Testis (tissue), 3 donors: Measurements from ENCODE around the gene PIN4. TPM values are rescaled to one million over a fixed set of nuclear protein-coding genes. Genes with fewer than 3 reads are reported as not detected.

Experiments
- DNase-seq: peaks from one replicate; pipeline ENCODE4 v3.0.0-alpha.2; 2019
- H3K27ac ChIP-seq, 2 donors: fragments of 200-600 bp; sonication (generic); one replicate each; pipeline ENCODE4 v1.5.1; 2019
- H3K27me3 ChIP-seq: fragments of 200-600 bp; sonication (generic); one replicate; pipeline ENCODE4 v1.5.1; 2019
- H3K36me3 ChIP-seq: fragments of 200-600 bp; sonication (generic); one replicate; pipeline ENCODE4 v1.5.1; 2017; ENCODE audit warnings: low read depth; ENCODE audit errors: missing control alignments
- H3K4me1 ChIP-seq: fragments of 200-600 bp; sonication (generic); one replicate; pipeline ENCODE4 v1.5.1; 2019
- H3K4me3 ChIP-seq, 2 donors: fragments of 200-600 bp; sonication (generic); one replicate each; pipeline ENCODE4 v1.5.1; 2017 to 2019
- H3K9me3 ChIP-seq: fragments of 200-600 bp; sonication (generic); one replicate; pipeline ENCODE4 v1.5.1; 2017
- POLR2A ChIP-seq: fragments of 450-650 bp; IDR thresholded peaks from one replicate; pipeline ENCODE4 v1.6.1; 2017; ENCODE audit warnings: antibody characterized with exemption, mild to moderate bottlenecking, moderate library complexity
- WGBS, 2 donors: methylation state at CpG; one replicate each; pipeline ENCODE4 v1.1.5; 2018; 5-methylcytosine and 5-hydroxymethylcytosine counted together
- intact Hi-C: fragments of 100-400 bp; cut with DNase I; formaldehyde crosslinking; loops from one replicate; pipeline ENCODE4 v1.15.1; 2023; ENCODE audit warnings: low total_unique reads
- polyA plus RNA-seq: library from polyadenylated mRNA; stranded (reverse); fragments of 350-450 nt; fragmentation: Illumina TruSeq; extraction: RNeasy Lipid Tissue Mini Kit (QIAGEN cat#74804); gene quantifications from one replicate; pipeline ENCODE4 v1.2.3, GENCODE V29; 2014; ENCODE audit warnings: low read depth, low replicate concordance; ENCODE audit not compliant: insufficient read depth
- total RNA-seq, 2 donors: library from RNA; depleted of rRNA; stranded (reverse); fragments of >200 nt; gene quantifications; one replicate each; pipeline ENCODE4 v1.2.3, GENCODE V29; 2016
- TF ChIP-seq, protein P1 (sequence below), 3 experiments: fragments of 450-650 bp in 2 of 3; fragments of 200-600 bp in 1 of 3; sonication (generic) in 1 of 3; IDR thresholded peaks; one replicate each; pipeline ENCODE4 v1.5.1; 2016 to 2019; ENCODE audit warnings: antibody characterized with exemption in 3 of 3, mild to moderate bottlenecking in 2 of 3, moderate library complexity in 1 of 3

The PIN4 gene
- total and polyA plus RNA-seq, 3 donors from 2014 or later, result 8.2 to 8.7 (median 8.2) TPM

DNA sequence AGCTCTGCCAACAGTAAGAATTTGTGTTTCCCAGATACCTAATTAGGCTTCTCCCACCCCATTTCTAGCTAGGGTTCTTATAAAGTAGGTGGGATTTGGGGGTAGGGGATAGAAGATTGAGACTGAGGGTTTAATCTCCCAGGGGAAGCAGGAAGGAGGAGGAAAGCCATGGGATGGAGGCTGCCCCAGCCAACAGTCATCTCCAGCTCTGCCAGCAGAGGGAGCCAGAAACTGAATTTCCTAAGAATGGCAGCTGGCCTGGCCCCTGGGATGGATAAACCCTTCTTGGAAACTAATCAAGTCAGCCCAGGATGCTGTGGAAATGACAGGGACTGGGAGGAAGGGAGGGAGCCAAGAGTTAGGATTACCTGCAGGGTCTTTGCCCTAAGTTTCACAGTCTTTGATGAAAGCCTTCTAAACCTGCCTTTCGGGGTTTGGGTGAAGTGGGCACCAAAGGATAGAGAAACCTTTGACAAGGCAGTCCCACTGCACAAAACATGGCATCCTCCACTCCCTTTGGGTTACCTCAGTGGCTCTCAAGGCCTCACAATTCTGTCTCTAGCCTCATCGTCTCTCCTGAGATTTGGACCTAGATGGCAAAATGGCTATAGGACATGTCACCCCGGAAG is 64.0 kb downstream of the PIN4 start:
- DNase-seq, result peak; percentile 66
- no peaks in the 10 kb centered on the region for H3K9me3 ChIP-seq
- no peak overlapping the region for H3K4me3 ChIP-seq
- H3K27ac ChIP-seq, result no peak overlapping the region
- H3K27me3 ChIP-seq, result no peaks in the 10 kb centered on the region
- no peak for TF ChIP-seq POLR2A
- TF ChIP-seq, protein P1, sequence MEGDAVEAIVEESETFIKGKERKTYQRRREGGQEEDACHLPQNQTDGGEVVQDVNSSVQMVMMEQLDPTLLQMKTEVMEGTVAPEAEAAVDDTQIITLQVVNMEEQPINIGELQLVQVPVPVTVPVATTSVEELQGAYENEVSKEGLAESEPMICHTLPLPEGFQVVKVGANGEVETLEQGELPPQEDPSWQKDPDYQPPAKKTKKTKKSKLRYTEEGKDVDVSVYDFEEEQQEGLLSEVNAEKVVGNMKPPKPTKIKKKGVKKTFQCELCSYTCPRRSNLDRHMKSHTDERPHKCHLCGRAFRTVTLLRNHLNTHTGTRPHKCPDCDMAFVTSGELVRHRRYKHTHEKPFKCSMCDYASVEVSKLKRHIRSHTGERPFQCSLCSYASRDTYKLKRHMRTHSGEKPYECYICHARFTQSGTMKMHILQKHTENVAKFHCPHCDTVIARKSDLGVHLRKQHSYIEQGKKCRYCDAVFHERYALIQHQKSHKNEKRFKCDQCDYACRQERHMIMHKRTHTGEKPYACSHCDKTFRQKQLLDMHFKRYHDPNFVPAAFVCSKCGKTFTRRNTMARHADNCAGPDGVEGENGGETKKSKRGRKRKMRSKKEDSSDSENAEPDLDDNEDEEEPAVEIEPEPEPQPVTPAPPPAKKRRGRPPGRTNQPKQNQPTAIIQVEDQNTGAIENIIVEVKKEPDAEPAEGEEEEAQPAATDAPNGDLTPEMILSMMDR (IDR thresholded peaks at IDR 0.05), result peak; percentile 34 to 39 (median 37)
- 100% methylated on average over 2 of the region's 3 CpGs; no CpG with 5 or more reads in 1 of the 2 donors for WGBS, 2 donors
- no peaks in the 10 kb centered on the region for H3K4me1 ChIP-seq
- intact Hi-C loops, result no loop called here
- H3K36me3 ChIP-seq, result no peaks in the 10 kb centered on the region

DNA sequence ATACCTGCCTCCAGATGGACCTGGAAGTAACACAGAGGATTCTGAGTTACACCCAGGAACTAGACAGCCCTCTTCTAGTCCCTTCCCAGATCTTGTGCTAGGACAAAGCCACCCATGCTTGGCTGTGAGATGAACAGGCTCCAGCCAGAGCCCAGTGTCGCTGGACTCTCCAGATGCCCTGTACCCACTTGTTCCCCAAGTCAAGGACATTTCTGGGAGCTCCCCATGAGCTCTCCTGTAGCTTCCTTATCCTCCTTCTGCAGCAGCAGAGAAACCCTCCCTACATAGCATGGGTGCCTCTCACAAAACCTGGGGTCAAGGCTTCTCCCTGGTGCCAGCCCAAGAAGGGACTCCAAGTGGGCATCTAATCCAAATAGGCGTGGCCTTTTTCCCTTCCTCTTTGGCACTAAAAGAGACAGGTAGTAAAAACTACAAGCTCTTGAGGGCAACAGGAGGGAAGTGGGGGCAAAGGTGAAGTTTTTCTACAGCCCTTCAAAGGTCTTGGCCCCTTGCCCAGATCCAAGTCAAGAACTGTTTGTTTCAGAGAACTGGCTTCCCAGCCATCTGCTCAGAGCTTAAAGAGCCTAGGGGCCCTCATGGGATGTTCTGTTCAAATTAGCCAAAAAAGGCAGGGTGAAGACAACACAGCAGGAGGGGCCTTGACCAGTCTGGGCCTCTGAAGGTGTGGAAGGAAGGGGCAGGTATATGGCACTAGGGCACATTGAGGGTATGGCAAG is 65.8 kb downstream of the PIN4 start:
- H3K9me3 ChIP-seq, result no peaks in the 10 kb centered on the region
- intact Hi-C loops, result no loop called here
- H3K27me3 ChIP-seq, result no peaks in the 10 kb centered on the region
- whole genome bisulfite sequencing, 2 donors, result 45 to 57% methylated on average over 1 to 2 of the region's 2 CpGs
- no peak overlapping the region for H3K4me3 ChIP-seq
- peak; percentile 24 for DNase-seq
- no peak overlapping the region for H3K27ac ChIP-seq
- H3K36me3 ChIP-seq, result no peaks in the 10 kb centered on the region
- H3K4me1 ChIP-seq, result no peaks in the 10 kb centered on the region
- TF ChIP-seq, protein P1 (IDR thresholded peaks at IDR 0.05), result no peak
- TF ChIP-seq POLR2A, result no peak

Other genes starting within 250 kb of the PIN4 start
- 10 to 100 TPM; 25.4 to 25.6 TPM for gene RTL5, start 49.8 kb upstream of the PIN4 start, total RNA-seq
- 18.0 TPM for gene RTL5, start 49.8 kb upstream of the PIN4 start, polyA plus RNA-seq
- 1 to 10 TPM in 1 of 2 donors, under 1 TPM in 1; 0.74 to 1.6 TPM for gene ERCC6L, start 57.3 kb downstream of the PIN4 start, total RNA-seq
- gene ERCC6L, start 57.3 kb downstream of the PIN4 start, polyA plus RNA-seq, result 1.0 TPM
- gene RPS4X, start 95.5 kb downstream of the PIN4 start, total RNA-seq, result 100 to 1,000 TPM; 268 to 497 TPM
- 546 TPM for gene RPS4X, start 95.5 kb downstream of the PIN4 start, polyA plus RNA-seq
- 100 to 1,000 TPM; 439 to 593 TPM for gene CITED1, start 124.2 kb downstream of the PIN4 start, total RNA-seq
- 323 TPM for gene CITED1, start 124.2 kb downstream of the PIN4 start, polyA plus RNA-seq